ENCODE measurements around the gene TRIM17. TPM values are rescaled to one million over a fixed set of nuclear protein-coding genes. Genes with fewer than 3 reads are reported as not detected.

The TRIM17 gene
- total RNA-seq, 1 experiment from 2014 or later, result not detected

DNA sequence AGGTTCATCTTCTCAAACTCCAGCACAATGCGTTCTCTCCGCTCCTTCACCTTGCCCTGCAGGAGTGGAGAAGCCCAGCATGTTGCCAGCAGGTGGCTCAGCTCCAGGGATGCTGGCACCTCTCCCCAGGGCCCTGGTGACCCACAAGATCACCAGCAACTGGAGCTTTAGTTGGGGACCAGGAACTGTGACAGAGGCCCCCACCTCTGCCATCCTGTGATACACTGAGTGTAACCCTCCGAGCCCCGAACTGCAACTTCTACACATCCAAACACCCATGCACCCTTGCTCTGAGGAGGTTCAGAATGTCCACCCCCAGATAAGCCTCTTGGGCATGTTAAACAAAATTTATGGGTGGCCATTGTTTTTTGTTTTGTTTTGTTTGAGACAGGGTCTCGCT, 5.5 kb downstream of the TRIM17 start:
- Histone ChIP-seq H3K4me1 (ENCODE audit: insufficient read depth, low read length) (peaks cover 13% of the 10 kb centered on the region; the same call in 1 of the 2 replicates), H3F3A (ENCODE audit: low read length, unreplicated experiment) (no peaks in the 10 kb centered on the region), H3K9ac (ENCODE audit: low read length) (no peak overlapping the region), H3K79me2 (ENCODE audit: low read length) (peaks cover 26% of the 10 kb centered on the region), H4K20me1 (ENCODE audit: low read length) (no peaks in the 10 kb centered on the region), H3K4me2 (ENCODE audit: low read length) (no peak overlapping the region), H3K27ac (ENCODE audit: low read length) (no peak overlapping the region), H3K4me3 (ENCODE audit: low read length) (no peak overlapping the region), H3K9me2 (replicated peaks; ENCODE audit: low read length) (no peaks in the 10 kb centered on the region), H3K36me3 (ENCODE audit: low read depth, low read length) (no peaks in the 10 kb centered on the region), H3K27me3 (ENCODE audit: low read length) (no peaks in the 10 kb centered on the region), H3K9me3 (ENCODE audit: low read length) (no peaks in the 10 kb centered on the region), H2AFZ (ENCODE audit: low read length) (no peak overlapping the region)
- no peak for ATAC-seq
- CTCF ChIA-PET, result no interaction called here
- POLR2A ChIA-PET (ENCODE audit: unreplicated experiment), result no interaction called here
- TF ChIP-seq, protein P1, sequence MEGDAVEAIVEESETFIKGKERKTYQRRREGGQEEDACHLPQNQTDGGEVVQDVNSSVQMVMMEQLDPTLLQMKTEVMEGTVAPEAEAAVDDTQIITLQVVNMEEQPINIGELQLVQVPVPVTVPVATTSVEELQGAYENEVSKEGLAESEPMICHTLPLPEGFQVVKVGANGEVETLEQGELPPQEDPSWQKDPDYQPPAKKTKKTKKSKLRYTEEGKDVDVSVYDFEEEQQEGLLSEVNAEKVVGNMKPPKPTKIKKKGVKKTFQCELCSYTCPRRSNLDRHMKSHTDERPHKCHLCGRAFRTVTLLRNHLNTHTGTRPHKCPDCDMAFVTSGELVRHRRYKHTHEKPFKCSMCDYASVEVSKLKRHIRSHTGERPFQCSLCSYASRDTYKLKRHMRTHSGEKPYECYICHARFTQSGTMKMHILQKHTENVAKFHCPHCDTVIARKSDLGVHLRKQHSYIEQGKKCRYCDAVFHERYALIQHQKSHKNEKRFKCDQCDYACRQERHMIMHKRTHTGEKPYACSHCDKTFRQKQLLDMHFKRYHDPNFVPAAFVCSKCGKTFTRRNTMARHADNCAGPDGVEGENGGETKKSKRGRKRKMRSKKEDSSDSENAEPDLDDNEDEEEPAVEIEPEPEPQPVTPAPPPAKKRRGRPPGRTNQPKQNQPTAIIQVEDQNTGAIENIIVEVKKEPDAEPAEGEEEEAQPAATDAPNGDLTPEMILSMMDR (conservative IDR thresholded peaks at IDR 0.05; ENCODE audit: low read depth, low read length), result no peak
- TF ChIP-seq EZH2phosphoT487 (IDR thresholded peaks at IDR 0.05; ENCODE audit: borderline replicate concordance, low read length), result no peak
- no peak for TF ChIP-seq EZH2 (IDR thresholded peaks at IDR 0.05; ENCODE audit: low read length, unreplicated experiment)
- intact Hi-C loops (cut with micrococcal nuclease), result no loop called here
- no TSS peak for BruUV-seq (replicated peaks)
- no peak for DNase-seq

DNA sequence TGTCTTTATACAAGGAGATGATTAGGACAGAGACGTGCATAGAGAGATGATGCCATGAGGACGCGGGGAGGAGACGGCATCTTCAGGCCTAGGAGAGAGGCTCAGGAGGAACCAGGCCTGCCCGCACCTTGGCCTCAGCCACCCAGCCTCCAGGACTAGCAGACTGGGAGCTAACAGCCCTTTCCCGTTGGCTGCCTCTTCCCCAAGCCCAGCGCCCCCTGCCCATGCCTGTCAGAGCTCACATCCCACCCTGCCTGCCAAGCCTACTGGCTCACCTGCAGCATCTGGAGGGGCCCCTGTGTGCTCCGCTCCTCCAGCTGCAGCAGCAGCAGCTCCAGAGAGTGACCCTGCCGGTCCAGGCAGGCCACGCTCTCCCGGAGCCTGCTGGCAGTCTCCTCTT, 6.0 kb downstream of the TRIM17 start:
- H3K9me3 ChIP-seq (ENCODE audit: low read length), result no peaks in the 10 kb centered on the region
- POLR2A ChIA-PET (ENCODE audit: unreplicated experiment), result no interaction called here
- CTCF ChIA-PET, result no interaction called here
- H3K36me3 ChIP-seq (ENCODE audit: low read depth, low read length), result no peaks in the 10 kb centered on the region
- H3K27ac ChIP-seq (ENCODE audit: low read length), result no peak overlapping the region
- H3K27me3 ChIP-seq (ENCODE audit: low read length), result no peaks in the 10 kb centered on the region
- no peak overlapping the region for H3K9ac ChIP-seq (ENCODE audit: low read length)
- H2AFZ ChIP-seq (ENCODE audit: low read length), result no peak overlapping the region
- H3K4me2 ChIP-seq (ENCODE audit: low read length), result no peak overlapping the region
- DNase-seq (no peak), ATAC-seq (no peak)
- H3K9me2 ChIP-seq (replicated peaks; ENCODE audit: low read length), result no peaks in the 10 kb centered on the region
- TF ChIP-seq, protein P1 (conservative IDR thresholded peaks at IDR 0.05; ENCODE audit: low read depth, low read length), result no peak
- TF ChIP-seq EZH2phosphoT487 (IDR thresholded peaks at IDR 0.05; ENCODE audit: borderline replicate concordance, low read length) (no peak), EZH2 (IDR thresholded peaks at IDR 0.05; ENCODE audit: low read length, unreplicated experiment) (no peak)
- peaks cover 1% of the 10 kb centered on the region; the same call in 1 of the 2 replicates for H4K20me1 ChIP-seq (ENCODE audit: low read length)
- BruUV-seq (replicated peaks), result no TSS peak
- H3K4me3 ChIP-seq (ENCODE audit: low read length), result no peak overlapping the region
- intact Hi-C loops (cut with micrococcal nuclease), result no loop called here
- no peaks in the 10 kb centered on the region for H3F3A ChIP-seq (ENCODE audit: low read length, unreplicated experiment)
- H3K79me2 ChIP-seq (ENCODE audit: low read length), result peaks cover 30% of the 10 kb centered on the region
- peaks cover 13% of the 10 kb centered on the region; the same call in 1 of the 2 replicates for H3K4me1 ChIP-seq (ENCODE audit: insufficient read depth, low read length)

- intact Hi-C loops (cut with micrococcal nuclease), result no loop called here
- CTCF ChIA-PET, result no interaction called here
- TF ChIP-seq, protein P1 (conservative IDR thresholded peaks at IDR 0.05; ENCODE audit: low read depth, low read length), result no peak
- TF ChIP-seq EZH2phosphoT487 (IDR thresholded peaks at IDR 0.05; ENCODE audit: borderline replicate concordance, low read length) (no peak), EZH2 (IDR thresholded peaks at IDR 0.05; ENCODE audit: low read length, unreplicated experiment) (no peak)
- ATAC-seq, result no peak
- Histone ChIP-seq H3K4me3 (ENCODE audit: low read length) (no peak overlapping the region), H3K9me2 (replicated peaks; ENCODE audit: low read length) (no peaks in the 10 kb centered on the region), H4K20me1 (ENCODE audit: low read length) (peaks cover 8% of the 10 kb centered on the region), H3K36me3 (ENCODE audit: low read depth, low read length) (no peaks in the 10 kb centered on the region), H3K27ac (ENCODE audit: low read length) (no peak overlapping the region), H2AFZ (ENCODE audit: low read length) (no peak overlapping the region), H3F3A (ENCODE audit: low read length, unreplicated experiment) (no peaks in the 10 kb centered on the region), H3K4me1 (ENCODE audit: insufficient read depth, low read length) (peaks cover 15% of the 10 kb centered on the region), H3K27me3 (ENCODE audit: low read length) (no peaks in the 10 kb centered on the region), H3K4me2 (ENCODE audit: low read length) (no peak overlapping the region), H3K9ac (ENCODE audit: low read length) (no peak overlapping the region), H3K9me3 (ENCODE audit: low read length) (no peaks in the 10 kb centered on the region), H3K79me2 (ENCODE audit: low read length) (peaks cover 37% of the 10 kb centered on the region)
- POLR2A ChIA-PET (ENCODE audit: unreplicated experiment), result no interaction called here
- BruUV-seq (replicated peaks), result no TSS peak
- DNase-seq, result no peak
Observed at GRCh38 chr1:228410015-228410414, 6.6 kb downstream of the TRIM17 start.

All from PC-3 (cell line).